H7 (cell line): ENCODE results near the gene PRKCE. TPM values are rescaled to one million over a fixed set of nuclear protein-coding genes. Genes with fewer than 3 reads are reported as not detected.

Experiments
- DNase-seq: peaks from one replicate; pipeline ENCODE4 v3.0.0; 2012
- H3K27me3 ChIP-seq: 2 replicates; pipeline ENCODE4 v1.6.0; 2011; ENCODE audit warnings: mild to moderate bottlenecking, low read length; ENCODE audit not compliant: control insufficient read depth, insufficient read depth
- H3K36me3 ChIP-seq: replicated peaks from 2 replicates; pipeline ENCODE4 v1.5.1; 2011; ENCODE audit warnings: low read length; ENCODE audit not compliant: control insufficient read depth, insufficient read depth
- H3K4me3 ChIP-seq: 2 replicates; pipeline ENCODE4 v1.5.1; 2011; ENCODE audit warnings: low read depth, mild to moderate bottlenecking, control low read depth, low read length, moderate library complexity; ENCODE audit not compliant: insufficient read depth
- total RNA-seq: library from RNA; depleted of rRNA; stranded (reverse); fragments of >200 nt; shearing (Covaris generic); gene quantifications from 2 replicates; pipeline ENCODE4 v1.2.3, GENCODE V29; 2014

The PRKCE gene
- total RNA-seq, 1 experiment from 2014 or later, result 1.2 TPM

DNA sequence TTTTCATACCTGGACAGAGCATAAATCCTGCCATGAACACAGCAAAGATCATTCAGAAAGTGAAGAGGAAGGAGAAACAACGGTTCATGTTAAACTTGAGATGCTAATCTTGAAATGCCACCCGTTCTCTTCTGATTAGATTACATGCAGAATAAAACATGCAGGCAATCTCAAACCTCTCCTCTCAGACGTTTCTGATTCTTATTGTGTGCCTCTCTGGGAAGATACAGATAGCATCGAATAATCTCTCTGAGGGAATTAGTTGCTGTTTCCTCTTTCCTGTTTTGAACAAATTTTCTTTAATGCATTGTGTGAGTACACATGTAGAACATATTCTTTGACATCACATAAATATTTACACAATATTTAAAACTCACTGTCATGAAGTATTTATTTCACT lies 313.4 kb downstream of the PRKCE start:
- no peak for DNase-seq
- Histone ChIP-seq H3K36me3 (no peaks in the 10 kb centered on the region), H3K27me3 (no peaks in the 10 kb centered on the region), H3K4me3 (no peak overlapping the region)

DNA sequence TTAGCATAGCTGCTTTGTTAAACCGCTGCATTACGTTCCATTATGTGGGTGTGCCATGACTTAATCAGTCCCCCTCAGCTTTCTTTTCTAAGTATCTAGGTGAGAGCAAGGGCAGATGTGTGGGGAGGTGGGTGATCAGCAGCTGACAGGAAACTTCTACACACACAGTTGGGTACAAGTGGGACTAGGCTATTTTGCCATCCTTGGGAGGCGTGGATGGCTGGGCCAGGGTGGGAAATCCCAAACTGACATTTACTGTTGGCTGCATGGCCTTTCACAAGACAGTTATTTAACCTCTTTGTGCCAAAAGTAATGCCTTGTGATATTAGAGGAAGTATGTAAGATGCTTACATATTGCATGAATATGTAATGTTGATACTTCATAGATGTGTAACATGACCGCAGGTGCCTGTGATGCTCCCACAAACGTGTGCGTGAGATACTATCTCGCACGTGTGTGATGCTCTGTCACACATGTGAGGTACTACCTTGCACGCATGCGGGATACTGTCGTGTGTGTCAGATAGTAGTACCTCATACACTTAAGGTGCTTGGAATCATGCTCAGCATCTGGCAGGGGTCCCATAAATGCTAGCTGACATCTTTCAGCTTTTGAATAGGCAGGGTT lies 314.5 kb downstream of the PRKCE start:
- no peaks in the 10 kb centered on the region for H3K36me3 ChIP-seq
- no peaks in the 10 kb centered on the region for H3K27me3 ChIP-seq
- DNase-seq, result no peak
- no peak overlapping the region for H3K4me3 ChIP-seq

DNA sequence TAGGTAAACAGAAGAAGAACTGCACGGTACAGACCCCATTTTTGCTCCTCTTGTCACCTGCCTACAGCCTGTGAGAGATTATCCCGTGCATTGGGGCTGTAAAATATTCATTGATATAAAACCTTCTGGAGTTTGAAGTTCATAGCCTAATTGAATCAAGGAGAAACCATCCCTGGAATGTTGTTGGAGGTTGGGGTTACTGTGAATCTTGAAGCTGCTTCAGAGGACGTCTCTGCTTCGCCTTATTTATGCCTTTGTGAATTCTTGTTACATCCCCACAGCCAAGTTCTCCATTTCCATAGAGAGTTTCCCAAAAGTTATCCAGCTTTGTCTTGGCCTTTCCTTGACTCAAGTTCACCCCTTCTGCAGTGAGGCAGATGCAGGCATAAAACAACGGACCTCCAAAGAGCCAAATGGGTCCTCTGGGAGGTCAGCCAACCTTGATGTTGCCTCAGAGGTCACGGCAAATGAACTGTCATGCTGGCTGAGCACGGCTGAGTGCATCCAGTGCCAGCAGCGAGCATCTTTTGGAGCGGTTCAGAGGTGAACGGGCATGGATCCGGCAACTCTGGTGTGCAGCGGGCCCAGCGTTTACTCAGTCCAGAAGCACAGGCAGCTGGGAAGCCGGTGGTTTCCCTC lies 317.6 kb downstream of the PRKCE start:
- no peak for DNase-seq
- no peaks in the 10 kb centered on the region for H3K36me3 ChIP-seq
- H3K4me3 ChIP-seq, result no peak overlapping the region
- no peaks in the 10 kb centered on the region for H3K27me3 ChIP-seq

DNA sequence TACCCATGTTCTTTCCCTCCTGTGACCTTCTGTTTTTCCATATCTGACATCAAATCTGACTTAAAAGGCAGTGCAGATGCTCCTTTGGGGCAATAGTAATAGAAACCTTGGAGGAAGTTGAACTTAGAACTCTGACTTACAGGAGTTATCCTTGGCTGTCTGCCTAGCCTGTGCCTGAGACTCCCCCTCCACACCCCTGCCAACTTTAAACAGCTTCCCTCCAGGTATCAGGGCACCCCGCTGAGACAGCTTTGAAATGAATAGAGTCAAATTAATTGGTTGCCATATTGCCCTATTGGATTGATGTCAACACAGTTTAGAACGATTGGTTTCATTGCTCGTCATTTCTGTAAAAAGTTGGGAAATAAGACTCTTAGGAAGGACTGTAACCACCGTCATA lies 322.0 kb downstream of the PRKCE start:
- Histone ChIP-seq H3K36me3 (no peaks in the 10 kb centered on the region), H3K4me3 (no peak overlapping the region), H3K27me3 (no peaks in the 10 kb centered on the region)
- peak; percentile 34 for DNase-seq

DNA sequence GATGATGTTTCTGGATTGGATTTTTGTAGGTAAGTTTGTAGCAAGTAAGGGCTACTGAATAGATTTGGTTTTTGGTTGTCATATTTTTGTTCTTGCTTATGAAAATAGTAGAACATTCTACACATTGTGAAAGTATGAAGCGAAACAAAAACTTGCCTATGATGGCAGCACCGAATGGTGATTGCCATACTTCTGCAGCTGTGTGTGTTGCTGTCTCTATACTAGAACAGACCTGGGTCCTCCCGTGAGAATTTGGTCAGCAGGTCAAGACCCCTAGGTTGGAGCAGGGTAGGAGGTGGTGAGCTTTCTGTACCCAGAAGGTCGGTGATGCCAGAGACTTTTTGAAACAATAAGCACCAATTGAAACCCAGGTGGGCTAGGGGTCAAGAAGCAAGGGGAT lies 322.6 kb downstream of the PRKCE start:
- H3K4me3 ChIP-seq, result no peak overlapping the region

DNA sequence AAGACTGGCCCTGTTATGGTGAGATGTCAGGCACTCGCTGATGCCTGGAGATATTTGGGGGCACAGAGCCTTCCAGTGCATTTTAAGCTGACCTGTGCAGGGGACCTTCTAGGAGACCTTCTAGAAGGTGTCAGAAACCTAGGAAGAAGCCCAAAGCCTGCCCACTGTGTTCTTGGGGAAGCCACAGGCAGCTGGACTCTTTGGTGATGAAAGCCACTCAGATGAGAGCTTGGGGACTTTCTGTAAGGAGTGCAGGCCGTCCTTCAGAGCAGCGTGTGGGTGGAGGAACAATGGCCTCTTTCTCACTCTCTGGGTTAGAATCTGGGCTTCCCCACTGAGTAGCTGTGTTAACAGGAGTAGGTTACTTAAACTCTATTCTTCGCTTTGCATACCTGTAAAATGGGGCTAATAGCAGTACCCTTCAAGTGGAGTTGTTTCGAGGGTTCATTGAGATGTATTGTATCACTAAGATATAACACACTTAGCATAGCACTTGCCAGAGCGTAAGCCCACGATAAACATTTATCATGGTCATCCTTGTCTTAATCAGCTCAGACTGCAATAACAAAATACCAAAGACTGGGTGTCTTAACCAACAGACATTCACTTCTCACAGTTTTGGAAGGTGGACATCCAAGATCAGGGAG lies 323.4 kb downstream of the PRKCE start:
- H3K27me3 ChIP-seq, result no peaks in the 10 kb centered on the region
- no peak overlapping the region for H3K4me3 ChIP-seq
- DNase-seq, result no peak
- H3K36me3 ChIP-seq, result no peaks in the 10 kb centered on the region

More for the DNA sequence above, 322.6 kb downstream of the PRKCE start:
- Histone ChIP-seq H3K27me3 (no peaks in the 10 kb centered on the region), H3K36me3 (no peaks in the 10 kb centered on the region)
- DNase-seq, result no peak

DNA sequence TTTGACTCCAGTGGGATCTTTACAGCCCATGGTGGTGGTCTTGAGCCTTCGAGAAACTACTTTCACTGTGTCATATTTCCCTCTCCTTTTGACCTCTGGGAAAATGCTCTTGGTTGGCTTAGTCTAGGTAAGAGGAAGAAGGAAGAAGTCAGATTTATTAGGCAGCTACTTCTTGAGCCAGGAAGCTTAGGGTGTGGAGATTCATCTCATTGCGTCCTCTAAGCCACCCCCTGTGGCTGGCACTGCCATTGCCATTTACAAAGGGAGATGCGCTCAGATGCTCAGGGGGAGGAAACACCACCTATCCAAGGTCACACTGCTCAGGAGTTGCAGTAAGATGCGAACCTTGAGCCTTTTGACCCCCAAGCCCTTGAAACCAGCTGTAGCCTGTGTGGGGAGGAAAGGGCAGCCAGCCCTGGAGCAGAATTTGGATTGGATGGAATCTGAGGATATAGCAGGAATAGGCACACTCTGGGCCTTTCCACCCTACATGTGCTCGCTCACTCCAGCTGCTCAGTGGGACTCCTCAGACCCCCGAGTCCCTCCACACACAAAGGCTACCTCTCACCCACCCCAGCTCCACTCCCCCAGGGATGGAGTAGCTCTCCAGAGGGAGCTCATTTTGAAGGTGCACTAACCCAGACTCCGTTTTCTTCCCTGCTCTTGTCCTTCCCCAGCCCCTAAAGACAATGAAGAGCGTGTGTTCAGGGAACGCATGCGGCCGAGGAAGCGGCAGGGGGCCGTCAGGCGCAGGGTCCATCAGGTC lies 324.5 kb downstream of the PRKCE start:
- no peaks in the 10 kb centered on the region for H3K36me3 ChIP-seq
- no peak for DNase-seq
- H3K4me3 ChIP-seq, result no peak overlapping the region
- no peaks in the 10 kb centered on the region for H3K27me3 ChIP-seq

DNA sequence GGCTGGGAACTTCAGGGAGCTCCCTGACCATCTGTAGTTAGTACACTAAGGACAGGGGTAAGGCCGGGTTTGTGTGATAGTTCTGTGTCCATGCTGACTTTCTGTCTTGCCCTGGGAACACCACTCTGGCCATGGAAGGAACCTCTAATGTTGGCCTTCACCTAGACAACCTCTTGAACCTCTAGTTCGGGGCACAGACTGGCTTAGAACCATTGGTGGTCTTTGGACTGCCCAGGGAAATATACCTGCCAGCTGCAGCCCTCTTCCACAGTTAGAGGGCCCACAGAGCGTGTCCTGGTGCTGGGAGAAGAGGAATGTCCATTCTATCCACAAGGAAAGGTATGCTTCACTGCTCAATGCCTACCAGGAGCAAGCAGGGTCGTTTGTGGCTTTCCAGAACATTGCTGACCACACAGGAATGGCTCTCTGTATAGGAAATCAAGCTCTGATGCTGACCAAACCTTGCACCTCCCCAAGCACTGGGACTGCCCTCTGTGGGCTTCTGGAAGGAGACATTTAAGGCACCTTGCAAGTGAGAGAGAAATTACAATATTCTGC lies 326.9 kb downstream of the PRKCE start:
- no peaks in the 10 kb centered on the region for H3K36me3 ChIP-seq
- no peak overlapping the region for H3K4me3 ChIP-seq
- H3K27me3 ChIP-seq, result no peaks in the 10 kb centered on the region
- DNase-seq, result no peak

DNA sequence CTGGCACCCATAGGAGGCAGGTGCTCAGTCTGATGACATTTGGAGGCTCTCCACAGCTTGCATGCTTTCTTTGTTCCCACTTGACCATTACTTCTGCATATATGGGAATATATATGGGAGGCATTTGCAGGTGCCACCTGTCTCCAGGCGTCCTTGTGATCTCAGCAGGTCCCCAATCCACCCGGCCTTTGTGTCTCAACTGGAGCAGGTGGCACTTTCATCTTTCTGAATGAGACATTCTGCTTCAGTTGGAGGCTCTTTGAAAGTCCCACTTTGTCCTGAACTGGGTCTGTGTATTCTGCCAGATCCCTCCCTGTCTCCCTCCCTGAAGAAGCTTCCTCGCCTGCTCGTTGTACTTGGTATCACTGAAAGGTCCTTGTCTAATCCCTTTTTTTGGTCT lies 327.6 kb downstream of the PRKCE start:
- Histone ChIP-seq H3K27me3 (no peaks in the 10 kb centered on the region), H3K36me3 (no peaks in the 10 kb centered on the region), H3K4me3 (no peak overlapping the region)
- no peak for DNase-seq

DNA sequence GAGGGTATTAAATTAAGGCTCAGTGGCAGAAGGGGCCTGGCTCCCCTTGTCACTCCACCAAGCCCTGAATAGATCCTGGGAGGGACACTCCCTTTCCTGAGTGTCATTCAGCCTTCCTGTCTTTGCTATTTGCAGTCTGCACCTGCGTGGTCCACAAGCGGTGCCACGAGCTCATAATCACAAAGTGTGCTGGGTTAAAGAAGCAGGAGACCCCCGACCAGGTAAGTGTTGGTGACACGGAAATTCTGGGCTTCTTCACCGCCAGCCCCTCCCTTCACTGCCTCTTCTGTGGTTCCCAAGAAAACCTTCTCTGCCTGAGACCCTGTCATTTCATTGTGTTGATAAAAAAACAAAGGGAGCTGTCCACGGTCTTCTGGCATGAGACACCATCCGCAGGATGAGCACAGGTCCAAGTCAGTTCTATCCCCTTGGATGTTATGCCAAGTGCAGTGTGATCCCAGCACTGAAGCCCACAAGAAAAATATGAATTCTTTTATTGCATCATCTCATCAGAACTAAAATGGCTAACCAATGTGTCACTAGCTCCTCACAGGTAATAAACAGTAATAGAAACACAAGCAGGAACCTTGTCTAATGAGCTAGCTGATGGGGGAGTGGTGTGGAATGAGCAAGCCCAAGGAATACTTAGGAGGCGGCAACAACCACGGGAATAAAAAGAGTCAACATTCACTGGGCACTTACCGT lies 328.8 kb downstream of the PRKCE start:
- no peaks in the 10 kb centered on the region for H3K36me3 ChIP-seq
- no peaks in the 10 kb centered on the region for H3K27me3 ChIP-seq
- no peak overlapping the region for H3K4me3 ChIP-seq
- DNase-seq, result no peak

DNA sequence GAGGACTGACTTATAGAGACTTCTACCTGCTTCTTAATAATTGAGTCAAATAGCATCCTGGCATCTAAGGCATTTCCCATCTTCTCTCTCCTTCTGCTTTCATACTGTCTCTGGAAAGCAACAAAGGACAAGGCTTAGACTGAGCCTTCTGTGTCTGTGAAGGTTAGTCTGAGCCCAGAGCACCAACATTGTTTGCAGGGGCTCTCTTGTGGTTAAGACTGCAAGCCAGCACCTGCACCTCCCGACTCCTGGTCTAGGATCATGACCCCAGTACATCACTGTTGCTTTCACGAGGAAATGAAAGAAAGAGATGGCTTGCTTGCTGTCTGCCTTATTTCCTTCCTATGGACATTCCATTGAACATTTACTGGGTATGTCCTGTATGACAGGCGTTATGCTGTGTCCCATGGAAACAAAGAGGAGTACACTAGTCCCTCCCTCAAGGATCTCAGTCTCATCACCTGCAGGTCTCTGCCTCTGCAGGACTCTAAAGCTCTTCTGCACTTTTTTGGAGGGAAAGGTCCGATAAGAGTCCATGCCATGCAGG lies 330.0 kb downstream of the PRKCE start:
- Histone ChIP-seq H3K36me3 (no peaks in the 10 kb centered on the region), H3K27me3 (no peaks in the 10 kb centered on the region), H3K4me3 (no peak overlapping the region)
- DNase-seq, result no peak

DNA sequence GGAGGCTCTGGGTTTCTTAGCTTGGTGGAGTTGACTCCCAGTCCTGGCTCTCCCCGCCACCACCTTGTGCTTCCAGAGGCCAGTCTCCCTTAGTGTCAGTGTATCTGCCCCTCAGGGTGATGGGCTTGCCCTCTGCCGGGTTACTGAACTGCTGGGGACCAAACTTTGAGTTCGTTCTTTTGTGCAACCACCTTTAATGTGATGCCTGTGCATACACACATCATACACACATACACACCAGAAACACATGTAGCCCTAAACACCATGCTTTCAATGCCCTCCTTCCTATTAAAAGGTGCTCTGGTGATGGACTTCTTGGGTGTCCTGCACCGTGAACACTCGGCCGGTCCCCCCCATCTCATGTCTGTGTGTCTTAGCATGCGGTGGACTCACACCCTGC lies 330.6 kb downstream of the PRKCE start:
- Histone ChIP-seq H3K4me3 (no peak overlapping the region), H3K36me3 (no peaks in the 10 kb centered on the region), H3K27me3 (no peaks in the 10 kb centered on the region)
- DNase-seq, result no peak

DNA sequence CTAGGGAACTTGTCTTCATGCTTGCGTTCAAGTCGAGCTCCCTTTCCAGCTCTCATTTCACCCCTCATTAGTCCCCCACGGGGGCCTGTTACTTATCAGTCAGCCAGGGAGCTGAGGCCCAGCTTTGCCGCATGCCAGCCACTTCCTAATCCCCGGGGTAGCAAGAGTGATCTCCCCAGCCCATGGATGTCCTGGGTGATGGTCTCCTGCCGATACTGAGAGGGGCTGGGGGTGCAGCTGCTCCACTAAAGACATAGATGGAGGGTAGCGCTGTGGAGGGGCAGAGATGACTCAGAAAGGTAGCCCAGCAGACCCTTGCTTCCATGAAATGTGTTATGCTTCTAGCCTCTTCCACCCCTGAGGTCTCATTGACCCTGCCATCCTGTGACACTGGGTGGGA lies 331.7 kb downstream of the PRKCE start:
- DNase-seq, result no peak
- no peaks in the 10 kb centered on the region for H3K36me3 ChIP-seq

DNA sequence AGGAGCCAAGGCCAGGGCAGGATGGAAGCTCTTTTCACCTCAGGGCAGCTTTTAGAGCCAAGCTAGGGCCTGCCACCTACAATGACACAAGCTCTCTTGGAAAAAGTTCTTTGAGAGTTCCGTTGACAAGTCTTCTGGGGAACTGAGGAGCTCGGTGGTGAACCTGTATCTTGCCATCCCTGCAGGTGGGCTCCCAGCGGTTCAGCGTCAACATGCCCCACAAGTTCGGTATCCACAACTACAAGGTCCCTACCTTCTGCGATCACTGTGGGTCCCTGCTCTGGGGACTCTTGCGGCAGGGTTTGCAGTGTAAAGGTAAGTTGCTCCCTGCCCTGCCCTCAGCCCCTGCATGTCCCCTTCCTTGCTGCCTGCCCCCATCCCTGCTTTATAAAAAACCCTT lies 332.9 kb downstream of the PRKCE start:
- no peak for DNase-seq

More for the DNA sequence above, 331.7 kb downstream of the PRKCE start:
- no peaks in the 10 kb centered on the region for H3K27me3 ChIP-seq
- H3K4me3 ChIP-seq, result no peak overlapping the region

More for the DNA sequence above, 332.9 kb downstream of the PRKCE start:
- H3K4me3 ChIP-seq, result no peak overlapping the region
- no peaks in the 10 kb centered on the region for H3K36me3 ChIP-seq
- no peaks in the 10 kb centered on the region for H3K27me3 ChIP-seq
